Gastroesophageal sphincter (tissue), 3 donors: ENCODE data around the gene AHR.
"Not testable (repeated sequence)": the region's sequence is repeated elsewhere in the genome, so short reads cannot be mapped to it uniquely, and the experiment has no call there.

Experiments
- EP300 ChIP-seq: sonication (generic); formaldehyde crosslinking; IDR thresholded peaks from one replicate; pipeline ENCODE4 v1.6.1; 2017; ENCODE audit warnings: antibody characterized with exemption, mild to moderate bottlenecking
- TF ChIP-seq, protein P1 (sequence below), 4 experiments: fragments of 200-600 bp in 2 of 4; fragments of 450-650 bp in 2 of 4; sonication (generic) in 1 of 4; IDR thresholded peaks; one replicate each; pipeline ENCODE4 v1.5.1; 2017 to 2019; ENCODE audit warnings: antibody characterized with exemption in 4 of 4, mild to moderate bottlenecking in 2 of 4, moderate library complexity in 2 of 4

DNA sequence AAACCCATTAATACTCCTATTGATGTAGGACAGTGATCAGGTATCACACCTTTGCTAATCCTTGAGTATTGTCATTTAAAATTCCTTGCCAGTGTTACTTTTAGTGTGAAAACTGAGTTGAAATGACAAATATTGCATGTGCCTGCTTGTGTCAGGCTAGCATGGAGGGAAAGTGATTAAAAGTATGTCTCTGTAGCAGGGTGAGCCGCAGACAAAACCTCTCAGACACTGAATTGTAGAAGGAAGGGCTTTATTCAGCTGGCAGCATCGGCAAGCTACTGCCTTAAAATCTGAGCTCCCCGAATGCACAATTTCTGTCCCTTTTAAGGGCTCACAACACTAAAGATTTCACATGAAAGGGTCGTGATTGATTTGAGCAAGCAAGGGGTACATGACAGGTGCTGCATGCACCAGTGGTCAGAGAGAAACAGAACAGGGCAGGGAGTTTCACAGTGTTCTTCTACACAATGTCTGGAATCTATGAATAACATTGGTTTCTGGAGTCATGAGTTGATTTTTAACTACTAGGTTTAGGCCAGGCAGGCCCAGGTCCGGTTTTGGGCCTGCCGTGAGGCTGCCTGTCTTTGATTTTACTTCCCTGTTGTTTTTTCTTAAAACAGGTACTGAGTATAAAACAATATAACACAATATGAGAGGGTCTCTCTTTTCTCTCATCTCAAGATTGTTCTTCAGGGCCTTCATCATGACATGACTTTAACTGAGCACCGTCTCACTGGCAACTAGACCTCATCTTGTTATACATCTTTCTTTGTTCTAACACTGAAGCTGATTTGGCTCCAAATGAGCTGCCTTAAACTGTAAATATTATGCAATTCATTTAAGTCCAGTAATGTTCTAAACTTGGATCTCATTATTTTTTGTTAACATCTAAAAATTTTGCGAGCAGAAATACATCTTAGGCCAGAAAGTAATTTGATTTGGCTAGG, 84.2 kb downstream of the AHR start:
- TF ChIP-seq, protein P1, sequence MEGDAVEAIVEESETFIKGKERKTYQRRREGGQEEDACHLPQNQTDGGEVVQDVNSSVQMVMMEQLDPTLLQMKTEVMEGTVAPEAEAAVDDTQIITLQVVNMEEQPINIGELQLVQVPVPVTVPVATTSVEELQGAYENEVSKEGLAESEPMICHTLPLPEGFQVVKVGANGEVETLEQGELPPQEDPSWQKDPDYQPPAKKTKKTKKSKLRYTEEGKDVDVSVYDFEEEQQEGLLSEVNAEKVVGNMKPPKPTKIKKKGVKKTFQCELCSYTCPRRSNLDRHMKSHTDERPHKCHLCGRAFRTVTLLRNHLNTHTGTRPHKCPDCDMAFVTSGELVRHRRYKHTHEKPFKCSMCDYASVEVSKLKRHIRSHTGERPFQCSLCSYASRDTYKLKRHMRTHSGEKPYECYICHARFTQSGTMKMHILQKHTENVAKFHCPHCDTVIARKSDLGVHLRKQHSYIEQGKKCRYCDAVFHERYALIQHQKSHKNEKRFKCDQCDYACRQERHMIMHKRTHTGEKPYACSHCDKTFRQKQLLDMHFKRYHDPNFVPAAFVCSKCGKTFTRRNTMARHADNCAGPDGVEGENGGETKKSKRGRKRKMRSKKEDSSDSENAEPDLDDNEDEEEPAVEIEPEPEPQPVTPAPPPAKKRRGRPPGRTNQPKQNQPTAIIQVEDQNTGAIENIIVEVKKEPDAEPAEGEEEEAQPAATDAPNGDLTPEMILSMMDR (IDR thresholded peaks at IDR 0.05) = not testable (repeated sequence)
- TF ChIP-seq EP300 = not testable (repeated sequence)
